GM12801 (cell line): Measurements from ENCODE around the gene CAMK1D.

Source experiments
- TF ChIP-seq, protein P1 (sequence below): IDR thresholded peaks from one replicate; pipeline ENCODE4 v1.5.1; 2011; ENCODE audit warnings: control low read depth; ENCODE audit not compliant: insufficient read length; ENCODE audit errors: extremely low read depth

The CAMK1D gene

DNA sequence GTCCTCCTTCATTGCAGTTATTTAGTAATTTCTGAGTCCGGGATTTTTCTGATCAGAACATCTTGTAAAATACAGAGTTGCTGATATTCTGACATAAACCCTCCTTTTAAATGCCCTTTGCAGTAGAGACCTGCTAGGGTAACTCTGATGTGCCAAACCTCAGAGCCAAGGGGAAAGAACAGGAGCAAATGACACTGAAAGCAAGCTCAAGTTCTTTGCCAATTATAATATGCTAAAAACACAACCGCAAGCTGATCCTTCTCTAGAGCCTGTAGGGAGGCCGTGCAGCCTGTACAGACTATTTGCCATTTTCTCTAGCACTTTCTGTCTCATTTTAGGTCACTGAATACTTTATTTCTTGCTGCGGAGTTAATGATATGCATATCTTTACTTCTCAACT, 240.4 kb downstream of the CAMK1D start:
- TF ChIP-seq, protein P1, sequence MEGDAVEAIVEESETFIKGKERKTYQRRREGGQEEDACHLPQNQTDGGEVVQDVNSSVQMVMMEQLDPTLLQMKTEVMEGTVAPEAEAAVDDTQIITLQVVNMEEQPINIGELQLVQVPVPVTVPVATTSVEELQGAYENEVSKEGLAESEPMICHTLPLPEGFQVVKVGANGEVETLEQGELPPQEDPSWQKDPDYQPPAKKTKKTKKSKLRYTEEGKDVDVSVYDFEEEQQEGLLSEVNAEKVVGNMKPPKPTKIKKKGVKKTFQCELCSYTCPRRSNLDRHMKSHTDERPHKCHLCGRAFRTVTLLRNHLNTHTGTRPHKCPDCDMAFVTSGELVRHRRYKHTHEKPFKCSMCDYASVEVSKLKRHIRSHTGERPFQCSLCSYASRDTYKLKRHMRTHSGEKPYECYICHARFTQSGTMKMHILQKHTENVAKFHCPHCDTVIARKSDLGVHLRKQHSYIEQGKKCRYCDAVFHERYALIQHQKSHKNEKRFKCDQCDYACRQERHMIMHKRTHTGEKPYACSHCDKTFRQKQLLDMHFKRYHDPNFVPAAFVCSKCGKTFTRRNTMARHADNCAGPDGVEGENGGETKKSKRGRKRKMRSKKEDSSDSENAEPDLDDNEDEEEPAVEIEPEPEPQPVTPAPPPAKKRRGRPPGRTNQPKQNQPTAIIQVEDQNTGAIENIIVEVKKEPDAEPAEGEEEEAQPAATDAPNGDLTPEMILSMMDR, result no peak

DNA sequence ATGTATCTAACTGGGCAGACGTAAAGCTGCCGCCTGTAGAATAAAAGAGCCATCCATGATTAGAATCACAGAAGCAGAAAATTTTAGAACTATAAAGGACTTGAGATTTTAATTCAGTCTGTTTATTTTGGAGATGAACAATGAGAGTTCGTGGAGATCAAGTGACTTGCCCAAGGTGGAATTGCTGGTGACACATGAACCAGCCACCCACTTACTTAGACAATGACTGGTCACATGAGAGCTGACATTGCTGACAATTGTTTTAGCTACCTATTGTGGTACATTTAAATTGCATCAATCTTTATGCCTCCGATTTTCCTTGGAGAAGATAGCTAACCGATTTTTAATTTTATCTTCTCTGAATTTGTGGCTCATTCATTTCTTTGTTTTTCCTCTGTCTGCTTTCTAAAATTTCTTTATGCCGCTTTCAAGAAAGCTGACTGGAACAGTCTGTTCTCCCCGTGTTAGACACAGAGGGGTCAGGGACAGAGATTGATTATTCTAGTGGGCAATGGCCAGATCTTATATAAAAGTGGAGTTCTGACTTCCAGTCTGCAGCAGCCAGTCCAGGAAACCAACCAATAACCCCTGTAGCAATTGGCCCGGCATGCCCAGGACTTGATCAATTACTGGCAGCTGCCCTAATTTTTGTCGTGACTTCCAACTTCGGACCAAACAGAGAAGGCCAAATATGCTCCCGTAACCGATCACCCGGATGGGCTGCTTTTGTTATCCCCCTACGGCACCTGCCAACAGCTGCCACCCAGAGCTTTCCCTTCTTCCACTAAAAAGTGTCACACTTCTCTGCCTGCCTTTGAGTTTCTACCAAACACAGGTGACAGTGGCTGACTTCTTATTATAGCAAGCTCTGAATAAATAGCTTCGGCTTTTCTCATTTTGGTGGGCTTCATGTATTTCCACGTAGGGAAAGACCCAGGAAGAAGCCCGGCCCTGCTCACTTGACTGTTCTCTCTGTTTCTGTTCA, 241.6 kb downstream of the CAMK1D start:
- TF ChIP-seq, protein P1, result no peak

DNA sequence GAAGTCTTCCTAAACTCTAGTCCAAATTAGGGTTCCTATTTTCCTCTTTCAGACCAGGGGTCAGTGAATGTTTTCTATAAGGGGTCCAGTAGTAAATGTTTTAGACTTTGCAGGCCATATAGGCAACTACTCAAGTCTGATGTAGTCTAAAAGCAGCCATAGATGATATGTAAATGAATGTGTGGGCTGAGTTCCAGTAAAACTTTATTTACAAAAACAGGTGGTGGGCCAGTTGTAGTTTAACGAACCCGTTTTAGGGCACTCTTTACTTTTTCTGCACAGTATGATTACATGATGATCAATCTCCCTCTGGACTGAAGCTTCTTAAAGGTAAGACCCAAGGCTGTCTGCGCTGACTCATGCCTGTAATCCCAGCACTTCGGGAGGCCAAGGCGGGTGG, 243.6 kb downstream of the CAMK1D start:
- TF ChIP-seq, protein P1, result no peak

DNA sequence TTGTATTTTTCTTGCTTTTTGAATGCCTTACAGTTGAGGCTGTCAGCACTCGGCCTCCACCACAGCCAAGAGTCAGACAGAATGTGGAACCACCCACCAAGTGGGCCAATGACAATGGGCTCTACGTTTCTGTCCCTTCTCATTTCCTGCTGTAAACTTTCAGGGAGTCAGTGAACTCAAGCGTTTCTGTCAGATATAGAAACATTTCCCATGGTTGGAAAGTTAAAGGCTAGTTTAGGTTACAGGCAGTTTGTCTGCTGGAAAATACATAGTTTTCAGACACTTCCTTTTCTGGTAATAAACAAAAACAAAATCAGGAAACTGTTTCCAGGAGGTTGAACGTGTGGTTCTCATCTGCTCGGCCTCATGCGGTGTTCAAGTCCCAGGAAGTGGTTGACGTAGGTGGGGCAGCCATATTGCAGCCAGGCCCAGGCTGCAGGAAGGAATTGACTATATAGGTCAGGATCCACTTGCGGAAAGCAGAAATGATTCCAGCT, 245.1 kb downstream of the CAMK1D start:
- TF ChIP-seq, protein P1, result no peak

DNA sequence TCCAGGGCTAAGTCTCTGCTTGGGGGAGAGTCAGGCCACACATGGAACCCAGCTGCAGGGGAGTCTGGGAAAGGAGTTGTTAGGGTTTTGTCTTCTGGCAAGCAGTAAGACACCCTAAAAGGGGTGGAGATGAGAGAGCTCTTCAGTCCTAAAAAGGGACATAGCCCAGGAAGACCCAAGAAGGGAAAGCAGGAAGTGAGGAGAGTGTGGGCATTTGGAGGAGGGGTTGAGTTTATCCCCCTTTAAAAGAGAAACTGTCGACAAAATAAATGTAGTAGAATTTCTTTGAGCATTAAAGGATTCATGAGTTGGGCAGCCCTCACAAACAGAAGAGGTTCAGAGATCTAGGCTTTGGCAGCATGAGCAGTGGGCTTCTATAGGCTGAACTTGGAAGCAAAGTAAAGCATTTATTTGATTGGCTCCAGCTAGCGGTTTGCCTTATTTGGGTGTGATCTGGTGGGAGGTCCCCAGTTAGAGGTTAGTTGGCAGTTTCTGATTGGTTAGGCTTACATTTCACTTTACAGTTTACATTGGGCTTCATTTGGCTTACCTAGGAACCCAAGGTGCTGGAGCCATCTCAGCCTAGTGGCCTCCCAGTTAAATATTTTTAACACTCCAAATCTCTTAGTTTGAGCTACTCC, 246.7 kb downstream of the CAMK1D start:
- TF ChIP-seq, protein P1, result no peak

DNA sequence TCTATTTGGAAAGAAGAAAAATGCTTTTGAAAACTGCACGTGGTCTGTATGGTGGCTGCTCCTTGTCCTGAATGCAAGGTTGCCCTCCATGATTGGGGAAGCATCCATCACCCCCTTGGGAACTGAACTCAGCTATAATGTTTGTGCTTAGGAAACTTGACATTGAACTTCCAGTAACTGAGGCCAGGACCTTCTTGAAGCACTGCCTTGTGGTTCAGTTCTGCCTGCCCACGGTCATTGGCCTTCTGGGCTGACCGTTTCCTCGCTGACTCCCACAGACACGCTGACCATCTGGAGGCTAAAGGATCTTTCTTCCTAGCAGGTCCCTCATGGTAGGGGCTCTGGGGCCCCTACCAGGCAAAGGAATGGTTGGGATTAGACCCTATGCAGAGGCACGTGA, 247.8 kb downstream of the CAMK1D start:
- TF ChIP-seq, protein P1, result no peak

DNA sequence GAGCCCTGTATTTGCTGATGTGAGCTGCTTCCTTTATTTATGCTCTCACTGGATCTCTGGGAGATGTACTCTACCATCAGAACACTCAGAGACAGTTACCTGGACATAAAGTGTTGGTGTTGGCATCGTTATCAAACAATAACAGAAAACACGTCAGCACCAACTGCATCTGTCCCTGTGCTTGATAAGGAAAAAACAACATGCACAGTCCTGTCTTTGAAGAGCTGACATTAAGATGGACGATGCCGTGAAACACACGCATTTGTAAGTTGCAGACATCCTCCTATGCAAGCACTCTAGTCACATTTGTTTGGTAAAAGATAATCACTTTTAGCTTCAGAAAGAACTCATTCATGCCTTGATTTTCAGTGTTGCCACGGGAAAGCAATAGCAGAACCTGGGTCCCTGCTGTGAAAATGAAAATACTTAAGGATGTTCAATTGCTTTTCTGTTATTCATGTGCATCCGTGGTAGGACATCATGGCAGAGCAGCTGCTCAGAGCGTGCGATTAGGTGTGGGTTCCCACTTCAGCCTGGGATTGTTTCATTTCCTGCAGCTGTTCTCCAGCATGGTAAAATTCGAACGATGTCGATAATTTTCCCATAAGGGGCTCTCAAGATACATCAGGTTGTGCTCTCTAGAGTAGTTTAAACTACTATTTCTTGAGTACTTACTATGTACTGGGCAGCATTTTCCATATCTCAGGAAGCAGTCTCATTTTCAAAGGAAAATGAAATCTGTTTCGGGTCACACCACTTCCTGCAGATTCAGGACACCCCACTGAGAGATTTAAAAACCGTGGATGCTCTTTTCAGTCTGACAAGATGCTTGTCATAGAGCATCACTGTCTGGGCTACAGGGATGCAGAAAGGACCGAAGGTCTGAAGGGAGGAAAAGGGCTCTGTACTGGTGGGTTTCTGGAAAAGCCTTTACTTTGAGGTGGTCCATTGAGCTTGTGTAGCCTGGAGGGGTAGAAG, 248.7 kb downstream of the CAMK1D start:
- TF ChIP-seq, protein P1, result no peak
